ENCODE results near the gene SLC6A13. TPM values are rescaled to one million over a fixed set of nuclear protein-coding genes. Genes with fewer than 3 reads are reported as not detected.

Gene SLC6A13
- polyA plus RNA-seq, 2 of the 4 experiments (the other 2 are of a cell fraction) = 0.43 to 0.49 TPM

DNA sequence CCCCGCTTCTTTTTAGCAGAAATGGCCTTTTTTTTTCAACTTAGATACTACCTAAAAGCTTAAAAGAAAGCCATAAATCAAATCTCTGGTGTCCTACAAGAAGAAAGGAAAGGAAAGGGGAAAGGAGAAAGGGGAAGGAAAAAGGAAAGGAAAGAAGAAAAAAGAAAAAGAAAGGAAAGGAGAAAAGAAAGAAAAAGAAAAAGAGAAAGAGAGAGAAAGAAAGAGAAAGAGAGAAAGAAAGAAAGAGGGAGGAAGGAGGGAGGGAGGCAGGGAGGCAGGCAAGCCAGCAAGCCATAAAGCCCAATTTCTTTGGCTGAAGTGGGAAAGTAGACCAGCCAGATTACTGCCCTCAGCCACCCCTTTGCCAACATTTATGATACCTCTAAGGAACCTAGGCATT lies 32.5 kb upstream of the SLC6A13 start:
- FAIRE-seq (no peak), DNase-seq (ENCODE audit: low read depth in 1 of 2, low spot score in 1 of 2) (no peak), ATAC-seq (no peak)
- no peaks in the 10 kb centered on the region for H3K9me3 ChIP-seq
- TF ChIP-seq EHF (CRISPR knock-in tag; IDR thresholded peaks at IDR 0.05) = no peak
- TF ChIP-seq ZC3H11A (IDR thresholded peaks at IDR 0.05) = no peak
- no peak for TF ChIP-seq POLR2A (IDR thresholded peaks at IDR 0.05; ENCODE audit: low read length)
- no peak for TF ChIP-seq NPAS2 (CRISPR knock-in tag; IDR thresholded peaks at IDR 0.05; ENCODE audit: borderline replicate concordance)
- TF ChIP-seq FOSB (CRISPR knock-in tag; IDR thresholded peaks at IDR 0.05) = no peak
- TF ChIP-seq RNF2 (IDR thresholded peaks at IDR 0.05; ENCODE audit: borderline replicate concordance, low read depth) = no peak
- no peak for TF ChIP-seq KDM5A (IDR thresholded peaks at IDR 0.05)
- no peak for TF ChIP-seq JUN (IDR thresholded peaks at IDR 0.05)
- TF ChIP-seq MYC (IDR thresholded peaks at IDR 0.05; ENCODE audit: borderline replicate concordance, low read length) = no peak
- no peak for TF ChIP-seq EHMT2 (IDR thresholded peaks at IDR 0.05; ENCODE audit: low read depth)
- ChIA-PET POLR2A (no interaction called here), CTCF (no interaction called here)
- H3K27ac ChIP-seq = no peak overlapping the region
- WGBS (ENCODE audit: missing lambda C conversion rate) = 89% methylated on average over 1 of the region's 1 CpG
- H3K4me2 ChIP-seq = no peak overlapping the region
- H3K4me1 ChIP-seq = no peaks in the 10 kb centered on the region
- no peak overlapping the region for H3K4me3 ChIP-seq

DNA sequence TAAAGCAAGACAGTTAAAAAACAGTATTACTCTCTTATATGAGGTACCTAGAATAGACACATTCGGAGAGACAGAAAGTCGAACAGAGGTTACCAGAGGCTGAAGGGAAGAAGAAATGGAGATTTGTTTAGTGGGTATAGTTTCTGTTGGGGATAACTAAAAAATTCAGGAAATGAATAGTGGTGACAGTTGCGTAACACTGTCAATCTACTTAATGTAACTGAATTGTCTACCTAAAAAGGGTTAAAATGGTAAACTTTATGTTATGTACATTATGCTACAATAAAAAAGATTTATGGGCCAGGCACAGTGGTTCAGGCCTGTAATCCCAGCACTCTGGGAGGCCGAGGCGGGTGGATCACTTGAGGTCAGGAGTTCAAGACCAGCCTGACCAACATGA lies 30.6 kb upstream of the SLC6A13 start:
- 92% methylated on average over 5 of the region's 5 CpGs for WGBS (ENCODE audit: missing lambda C conversion rate)

DNA sequence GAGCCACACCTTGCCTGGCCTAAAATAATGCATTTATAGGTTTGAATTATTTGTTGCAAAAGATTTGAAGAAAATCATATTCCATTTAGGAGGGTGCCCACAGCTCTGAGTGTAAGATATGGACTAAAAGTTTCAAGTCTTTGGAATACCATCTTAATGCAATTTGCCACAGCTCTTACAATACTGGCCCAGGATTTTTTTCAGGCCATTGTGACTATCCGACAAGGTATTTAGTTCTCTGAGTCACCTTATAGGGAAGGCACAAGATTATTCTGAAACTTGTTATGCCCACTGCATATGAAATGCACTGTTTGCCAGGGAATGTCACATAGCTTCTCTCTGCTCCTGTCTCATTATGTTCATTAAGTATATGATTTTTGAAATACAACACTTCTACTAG lies 29.6 kb upstream of the SLC6A13 start:
- H3K4me2 ChIP-seq = no peak overlapping the region
- ChIA-PET POLR2A (no interaction called here), CTCF (interaction anchor here (1.2 kb wide), 1 partner anchor 89 kb away, joined by 4 read pairs; no protein-coding TSS in a partner anchor)
- FAIRE-seq = no peak
- ATAC-seq = no peak
- DNase-seq (ENCODE audit: low read depth in 1 of 2, low spot score in 1 of 2) = no peak
- no peak overlapping the region for H3K27ac ChIP-seq
- no peaks in the 10 kb centered on the region for H3K9me3 ChIP-seq
- no peak for TF ChIP-seq ZFP36 (IDR thresholded peaks at IDR 0.05; ENCODE audit: borderline replicate concordance, partially characterized antibody)
- TF ChIP-seq, protein P1, sequence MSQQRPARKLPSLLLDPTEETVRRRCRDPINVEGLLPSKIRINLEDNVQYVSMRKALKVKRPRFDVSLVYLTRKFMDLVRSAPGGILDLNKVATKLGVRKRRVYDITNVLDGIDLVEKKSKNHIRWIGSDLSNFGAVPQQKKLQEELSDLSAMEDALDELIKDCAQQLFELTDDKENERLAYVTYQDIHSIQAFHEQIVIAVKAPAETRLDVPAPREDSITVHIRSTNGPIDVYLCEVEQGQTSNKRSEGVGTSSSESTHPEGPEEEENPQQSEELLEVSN (IDR thresholded peaks at IDR 0.05; ENCODE audit: borderline replicate concordance, low read depth) = no peak
- TF ChIP-seq EP300 (IDR thresholded peaks at IDR 0.05) = no peak
- no peak for TF ChIP-seq JUN (IDR thresholded peaks at IDR 0.05)
- TF ChIP-seq ZSCAN20 (CRISPR knock-in tag; IDR thresholded peaks at IDR 0.05) = no peak
- no peak for TF ChIP-seq PHF8 (IDR thresholded peaks at IDR 0.05; ENCODE audit: borderline replicate concordance, low read depth)
- TF ChIP-seq, protein P2, sequence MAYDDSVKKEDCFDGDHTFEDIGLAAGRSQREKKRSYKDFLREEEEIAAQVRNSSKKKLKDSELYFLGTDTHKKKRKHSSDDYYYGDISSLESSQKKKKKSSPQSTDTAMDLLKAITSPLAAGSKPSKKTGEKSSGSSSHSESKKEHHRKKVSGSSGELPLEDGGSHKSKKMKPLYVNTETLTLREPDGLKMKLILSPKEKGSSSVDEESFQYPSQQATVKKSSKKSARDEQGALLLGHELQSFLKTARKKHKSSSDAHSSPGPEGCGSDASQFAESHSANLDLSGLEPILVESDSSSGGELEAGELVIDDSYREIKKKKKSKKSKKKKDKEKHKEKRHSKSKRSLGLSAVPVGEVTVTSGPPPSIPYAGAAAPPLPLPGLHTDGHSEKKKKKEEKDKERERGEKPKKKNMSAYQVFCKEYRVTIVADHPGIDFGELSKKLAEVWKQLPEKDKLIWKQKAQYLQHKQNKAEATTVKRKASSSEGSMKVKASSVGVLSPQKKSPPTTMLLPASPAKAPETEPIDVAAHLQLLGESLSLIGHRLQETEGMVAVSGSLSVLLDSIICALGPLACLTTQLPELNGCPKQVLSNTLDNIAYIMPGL (CRISPR knock-in tag; IDR thresholded peaks at IDR 0.05; ENCODE audit: borderline replicate concordance) = no peak
- no peak for TF ChIP-seq SREBF2 (IDR thresholded peaks at IDR 0.05)
- TF ChIP-seq, protein P3, sequence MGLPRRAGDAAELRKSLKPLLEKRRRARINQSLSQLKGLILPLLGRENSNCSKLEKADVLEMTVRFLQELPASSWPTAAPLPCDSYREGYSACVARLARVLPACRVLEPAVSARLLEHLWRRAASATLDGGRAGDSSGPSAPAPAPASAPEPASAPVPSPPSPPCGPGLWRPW (IDR thresholded peaks at IDR 0.05) = no peak
- no peak for TF ChIP-seq EHMT2 (IDR thresholded peaks at IDR 0.05; ENCODE audit: low read depth)
- no peak for TF ChIP-seq HOXB5 (CRISPR knock-in tag; IDR thresholded peaks at IDR 0.05)
- no peak for TF ChIP-seq ESRRA (IDR thresholded peaks at IDR 0.05; ENCODE audit: borderline replicate concordance, low read length)
- TF ChIP-seq GATA3 (IDR thresholded peaks at IDR 0.05; ENCODE audit: borderline replicate concordance) = no peak
- WGBS (ENCODE audit: missing lambda C conversion rate) = 85% methylated on average over 1 of the region's 1 CpG
- H3K4me1 ChIP-seq = no peaks in the 10 kb centered on the region; the same call in 2 of the 3 replicates
- H3K4me3 ChIP-seq = no peak overlapping the region

More for the DNA sequence above, 30.6 kb upstream of the SLC6A13 start:
- DNase-seq (ENCODE audit: low read depth in 1 of 2, low spot score in 1 of 2) (no peak), ATAC-seq (no peak), FAIRE-seq (no peak)
- TF ChIP-seq, protein P4, sequence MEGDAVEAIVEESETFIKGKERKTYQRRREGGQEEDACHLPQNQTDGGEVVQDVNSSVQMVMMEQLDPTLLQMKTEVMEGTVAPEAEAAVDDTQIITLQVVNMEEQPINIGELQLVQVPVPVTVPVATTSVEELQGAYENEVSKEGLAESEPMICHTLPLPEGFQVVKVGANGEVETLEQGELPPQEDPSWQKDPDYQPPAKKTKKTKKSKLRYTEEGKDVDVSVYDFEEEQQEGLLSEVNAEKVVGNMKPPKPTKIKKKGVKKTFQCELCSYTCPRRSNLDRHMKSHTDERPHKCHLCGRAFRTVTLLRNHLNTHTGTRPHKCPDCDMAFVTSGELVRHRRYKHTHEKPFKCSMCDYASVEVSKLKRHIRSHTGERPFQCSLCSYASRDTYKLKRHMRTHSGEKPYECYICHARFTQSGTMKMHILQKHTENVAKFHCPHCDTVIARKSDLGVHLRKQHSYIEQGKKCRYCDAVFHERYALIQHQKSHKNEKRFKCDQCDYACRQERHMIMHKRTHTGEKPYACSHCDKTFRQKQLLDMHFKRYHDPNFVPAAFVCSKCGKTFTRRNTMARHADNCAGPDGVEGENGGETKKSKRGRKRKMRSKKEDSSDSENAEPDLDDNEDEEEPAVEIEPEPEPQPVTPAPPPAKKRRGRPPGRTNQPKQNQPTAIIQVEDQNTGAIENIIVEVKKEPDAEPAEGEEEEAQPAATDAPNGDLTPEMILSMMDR (IDR thresholded peaks at IDR 0.05) = no peak
- TF ChIP-seq, protein P5, sequence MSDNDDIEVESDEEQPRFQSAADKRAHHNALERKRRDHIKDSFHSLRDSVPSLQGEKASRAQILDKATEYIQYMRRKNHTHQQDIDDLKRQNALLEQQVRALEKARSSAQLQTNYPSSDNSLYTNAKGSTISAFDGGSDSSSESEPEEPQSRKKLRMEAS (IDR thresholded peaks at IDR 0.05) = no peak
- TF ChIP-seq, protein P6, sequence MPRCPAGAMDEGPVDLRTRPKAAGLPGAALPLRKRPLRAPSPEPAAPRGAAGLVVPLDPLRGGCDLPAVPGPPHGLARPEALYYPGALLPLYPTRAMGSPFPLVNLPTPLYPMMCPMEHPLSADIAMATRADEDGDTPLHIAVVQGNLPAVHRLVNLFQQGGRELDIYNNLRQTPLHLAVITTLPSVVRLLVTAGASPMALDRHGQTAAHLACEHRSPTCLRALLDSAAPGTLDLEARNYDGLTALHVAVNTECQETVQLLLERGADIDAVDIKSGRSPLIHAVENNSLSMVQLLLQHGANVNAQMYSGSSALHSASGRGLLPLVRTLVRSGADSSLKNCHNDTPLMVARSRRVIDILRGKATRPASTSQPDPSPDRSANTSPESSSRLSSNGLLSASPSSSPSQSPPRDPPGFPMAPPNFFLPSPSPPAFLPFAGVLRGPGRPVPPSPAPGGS (IDR thresholded peaks at IDR 0.05) = no peak
- TF ChIP-seq HEYL (CRISPR knock-in tag; IDR thresholded peaks at IDR 0.05) (no peak), CEBPB (IDR thresholded peaks at IDR 0.05) (peak in 1 of 2 experiments; percentile 40; a peak in 1 of 4 replicates), RAD21 (conservative IDR thresholded peaks at IDR 0.05 in 1 of 2, IDR thresholded peaks at IDR 0.05 in 1 of 2) (no peak), TP53 (CRISPR knock-in tag; IDR thresholded peaks at IDR 0.05) (no peak)
- Histone ChIP-seq H3K27ac (no peak overlapping the region), H3K4me1 (no peaks in the 10 kb centered on the region; the same call in 2 of the 3 replicates), H3K4me2 (no peak overlapping the region), H3K4me3 (no peak overlapping the region), H3K9me3 (no peaks in the 10 kb centered on the region)
- POLR2A ChIA-PET = no interaction called here
- CTCF ChIA-PET = interaction anchor here (1.2 kb wide), 1 partner anchor 90 kb away, joined by 4 read pairs; no protein-coding TSS in a partner anchor
